Activated CD4-positive, alpha-beta memory T cell treated with anti-CD3 and anti-CD28 coated beads for 36 hours (primary cell): ENCODE measurements around the gene AGRP. TPM values are rescaled to one million over a fixed set of nuclear protein-coding genes. Genes with fewer than 3 reads are reported as not detected.

ENCODE experiments used
- CTCF ChIA-PET: fragments of 350-600 bp; sonication (Branson Sonifier 250); formaldehyde crosslinking; loops from one replicate; lab custom pipeline; 2021; ENCODE audit warnings: antibody characterized with exemption, inconsistent platforms; lab: Charles Lee
- POLR2A ChIA-PET: fragments of 350-600 bp; sonication (Branson Sonifier 250); formaldehyde crosslinking; loops from one replicate; lab custom pipeline; 2021; ENCODE audit warnings: antibody characterized with exemption; lab: Charles Lee
- DNase-seq: peaks from one replicate; pipeline ENCODE4 v3.0.0-alpha.2; 2020
- H3K27ac Mint-ChIP-seq: one replicate; pipeline ENCODE4 v1.8.0; 2021; ENCODE audit warnings: mixed read lengths
- H3K27me3 Mint-ChIP-seq: one replicate; pipeline ENCODE4 v1.8.0; 2021; ENCODE audit warnings: mixed read lengths
- H3K36me3 Mint-ChIP-seq: one replicate; pipeline ENCODE4 v1.8.0; 2021; ENCODE audit warnings: mixed read lengths
- H3K4me1 Mint-ChIP-seq: one replicate; pipeline ENCODE4 v1.8.0; 2021; ENCODE audit warnings: low read depth, mixed read lengths
- H3K4me3 Mint-ChIP-seq: one replicate; pipeline ENCODE4 v1.8.0; 2021; ENCODE audit warnings: mild to moderate bottlenecking, mixed read lengths
- H3K9me3 Mint-ChIP-seq: one replicate; pipeline ENCODE4 v1.8.0; 2021; ENCODE audit warnings: mixed read lengths
- intact Hi-C: fragments of 100-400 bp; cut with micrococcal nuclease; formaldehyde crosslinking; loops from one replicate; pipeline ENCODE4 v1.15.1; 2023
- total RNA-seq, 2 experiments: library from RNA; stranded (reverse); gene quantifications; one replicate each; pipeline ENCODE4 v1.2.3, GENCODE V29; 2021

The AGRP gene
- total RNA-seq, 2 experiments from 2014 or later = not detected

DNA sequence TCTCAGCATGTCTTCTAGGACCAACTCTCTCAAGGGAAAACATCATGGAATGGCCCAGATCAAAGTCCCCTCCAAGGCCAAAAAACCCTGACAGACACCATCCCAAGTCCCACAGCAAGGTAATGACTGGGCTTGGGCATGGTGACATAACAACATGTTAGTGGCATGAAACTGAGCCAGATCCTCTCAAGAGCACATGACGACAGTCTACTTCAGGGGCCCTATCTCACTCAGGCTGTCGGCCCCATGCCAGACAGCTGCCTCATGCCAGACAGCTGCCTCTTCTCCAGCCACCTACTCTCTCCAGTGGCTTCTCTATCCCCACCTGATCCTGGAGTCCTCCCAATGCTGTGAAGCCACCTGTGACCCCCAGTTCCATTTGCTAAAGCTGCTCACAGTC, 34.0 kb downstream of the AGRP start:
- intact Hi-C loops = no loop called here
- no peaks in the 10 kb centered on the region for H3K27me3 Mint-ChIP-seq
- H3K9me3 Mint-ChIP-seq = no peaks in the 10 kb centered on the region
- H3K4me3 Mint-ChIP-seq = no peak overlapping the region
- H3K27ac Mint-ChIP-seq = no peak overlapping the region
- H3K36me3 Mint-ChIP-seq = peaks cover 2% of the 10 kb centered on the region
- ChIA-PET POLR2A (no interaction called here), CTCF (interaction anchor here (0.7 to 6.2 kb wide), 4 partner anchors 17 to 188 kb away, joined by 3 to 51 read pairs (median 5); no protein-coding TSS in a partner anchor)
- H3K4me1 Mint-ChIP-seq = no peaks in the 10 kb centered on the region
- no peak for DNase-seq

DNA sequence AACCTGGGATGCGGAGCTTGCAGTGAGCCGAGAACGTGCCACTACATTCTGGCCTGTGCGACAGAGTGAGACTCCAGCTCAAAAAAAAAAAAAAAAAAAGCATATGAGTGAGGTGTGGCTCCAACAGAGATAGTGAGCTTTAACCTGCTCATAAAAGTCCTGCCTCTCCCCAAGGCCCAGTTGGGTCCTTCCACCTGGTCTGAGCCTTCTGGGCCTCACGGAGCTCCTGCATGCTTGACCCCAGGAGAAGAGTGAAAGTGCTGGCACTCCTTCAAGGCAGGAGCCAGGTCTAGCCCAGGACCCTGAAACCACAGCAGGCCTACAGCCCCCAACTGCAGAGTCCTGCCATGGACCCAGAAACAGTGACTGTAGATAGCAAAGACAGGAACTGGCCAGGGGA, 34.8 kb downstream of the AGRP start:
- Mint-ChIP-seq H3K27ac (no peak overlapping the region), H3K4me3 (no peak overlapping the region), H3K36me3 (peaks cover 2% of the 10 kb centered on the region), H3K9me3 (no peaks in the 10 kb centered on the region), H3K4me1 (no peaks in the 10 kb centered on the region), H3K27me3 (no peaks in the 10 kb centered on the region)
- intact Hi-C loops = no loop called here
- ChIA-PET CTCF (interaction anchor here (0.6 to 6.2 kb wide), 18 partner anchors 11 to 494 kb away, joined by 3 to 51 read pairs (median 4); partner anchors contain the start of genes ATP6V0D1 and CES3), POLR2A (no interaction called here)
- DNase-seq = no peak

DNA sequence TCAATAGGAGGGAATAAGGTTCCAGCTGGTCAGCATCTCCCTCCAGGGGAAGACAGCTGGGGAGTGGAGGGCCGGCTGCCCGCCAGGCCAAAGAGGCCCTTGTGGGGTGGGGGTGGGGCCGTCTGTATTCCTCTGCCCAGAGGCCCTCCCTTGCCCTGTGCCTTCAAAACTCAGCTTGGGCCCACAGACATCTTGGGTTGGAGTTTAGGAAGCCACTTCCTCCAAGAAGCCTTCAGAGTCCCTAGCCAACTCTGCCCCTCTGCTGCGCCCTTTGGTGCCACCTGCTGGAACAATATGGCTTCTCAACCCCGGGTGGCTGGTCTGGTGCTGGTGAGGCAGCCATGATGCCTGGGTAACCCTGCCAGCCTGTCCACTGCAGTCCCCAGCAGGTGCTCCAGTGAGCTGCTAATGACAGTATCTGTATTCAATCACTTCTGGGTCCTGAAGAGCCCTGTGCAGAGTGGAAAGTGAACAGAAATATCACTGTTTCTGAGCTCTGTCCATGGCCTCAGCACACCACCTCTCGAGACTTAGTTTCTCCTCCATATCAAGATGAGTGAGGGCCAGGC, 35.8 kb downstream of the AGRP start:
- H3K4me1 Mint-ChIP-seq = no peaks in the 10 kb centered on the region
- H3K36me3 Mint-ChIP-seq = peaks cover 2% of the 10 kb centered on the region
- H3K9me3 Mint-ChIP-seq = no peaks in the 10 kb centered on the region
- intact Hi-C loops = no loop called here
- DNase-seq = peak; percentile 87
- no peaks in the 10 kb centered on the region for H3K27me3 Mint-ChIP-seq
- ChIA-PET CTCF (interaction anchor here (0.5 to 6.2 kb wide), 24 partner anchors 8 to 493 kb away, joined by 3 to 51 read pairs (median 3); partner anchors contain the start of genes ATP6V0D1, CES3 and HSD11B2), POLR2A (no interaction called here)
- H3K27ac Mint-ChIP-seq = no peak overlapping the region
- no peak overlapping the region for H3K4me3 Mint-ChIP-seq

DNA sequence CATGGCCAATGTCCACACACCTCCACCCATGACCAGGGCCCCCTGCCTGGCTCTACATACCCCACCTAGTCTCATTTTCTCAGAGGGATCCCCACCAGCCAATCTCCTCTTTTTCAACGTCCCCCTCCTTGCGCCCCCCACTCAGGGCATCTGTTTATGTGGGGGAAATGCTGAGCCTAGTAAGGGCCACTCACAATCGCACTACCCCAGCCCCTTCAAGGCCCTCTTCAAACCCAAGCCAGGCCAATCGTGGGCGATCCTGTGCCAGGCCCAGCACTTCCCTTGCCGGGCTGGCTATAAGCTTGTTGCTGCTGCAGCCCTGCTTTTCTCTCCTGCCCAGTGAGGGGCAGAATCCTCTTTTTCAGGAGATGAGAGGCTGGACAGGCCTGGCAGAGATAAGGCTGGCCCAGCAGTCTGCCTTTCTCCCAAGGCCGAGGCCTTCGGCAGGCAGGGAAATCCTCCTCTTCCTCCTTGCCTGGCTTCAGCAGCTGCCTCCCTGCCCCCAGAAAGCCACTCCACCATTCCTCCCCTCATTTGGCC, 36.3 kb downstream of the AGRP start:
- CTCF ChIA-PET = interaction anchor here (0.6 to 6.2 kb wide), 16 partner anchors 9 to 243 kb away, joined by 3 to 51 read pairs (median 4); partner anchors contain the start of genes ATP6V0D1 and HSD11B2
- H3K36me3 Mint-ChIP-seq = peaks cover 2% of the 10 kb centered on the region
- POLR2A ChIA-PET = no interaction called here
- no peak for DNase-seq
- no peaks in the 10 kb centered on the region for H3K27me3 Mint-ChIP-seq
- intact Hi-C loops = no loop called here
- H3K9me3 Mint-ChIP-seq = no peaks in the 10 kb centered on the region
- H3K4me3 Mint-ChIP-seq = no peak overlapping the region
- no peaks in the 10 kb centered on the region for H3K4me1 Mint-ChIP-seq
- no peak overlapping the region for H3K27ac Mint-ChIP-seq

DNA sequence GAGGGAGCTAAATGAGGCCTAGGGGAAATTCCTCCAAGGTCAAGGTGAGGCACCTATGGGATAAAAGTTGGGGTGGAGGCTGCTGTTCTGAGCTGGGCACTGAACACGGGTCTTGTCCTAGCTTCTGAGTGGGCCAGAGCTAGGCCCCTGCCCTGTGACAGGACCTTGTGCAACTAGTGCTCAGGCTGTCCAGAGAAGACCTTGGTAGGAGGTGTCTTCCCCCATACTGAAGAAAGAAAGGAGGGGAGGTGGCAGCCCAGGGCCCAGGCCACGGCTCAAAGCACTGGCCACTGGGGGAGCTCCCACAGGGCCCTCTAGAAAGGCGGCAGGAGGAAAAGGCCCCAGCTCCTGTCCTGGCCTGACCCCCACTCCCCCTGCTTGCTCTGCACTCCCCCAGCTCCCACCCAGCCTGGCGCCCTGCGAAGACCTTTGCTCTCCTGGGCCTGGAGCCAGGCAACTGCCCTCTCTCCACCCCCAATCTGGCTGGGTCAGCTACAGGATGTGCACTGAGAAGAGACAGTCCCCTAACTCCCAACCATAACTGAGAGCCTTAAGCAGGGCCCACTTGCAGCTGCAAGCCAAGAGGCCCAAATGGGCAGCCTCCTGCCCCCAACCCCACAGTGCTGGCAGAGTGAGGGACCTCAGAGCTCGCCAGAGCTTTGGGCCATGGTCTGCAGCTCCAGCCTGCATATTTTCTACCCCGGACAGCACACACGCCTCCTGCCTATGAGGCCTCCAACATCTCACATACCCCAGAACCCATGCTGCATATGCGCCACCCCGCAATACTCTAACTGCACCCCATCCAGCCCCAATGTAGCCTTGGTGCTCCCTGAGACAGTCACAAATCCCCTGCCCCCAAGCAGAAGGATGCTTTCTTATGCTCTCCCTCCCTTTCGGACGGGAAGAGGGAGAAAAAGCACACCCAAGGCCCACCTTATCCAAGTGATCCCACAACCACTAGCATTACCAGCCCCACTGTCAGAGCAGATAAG, 37.1 kb downstream of the AGRP start:
- Mint-ChIP-seq H3K27ac (no peak overlapping the region), H3K4me3 (no peak overlapping the region), H3K36me3 (peaks cover 2% of the 10 kb centered on the region), H3K4me1 (no peaks in the 10 kb centered on the region), H3K9me3 (no peaks in the 10 kb centered on the region), H3K27me3 (no peaks in the 10 kb centered on the region)
- intact Hi-C loops = no loop called here
- CTCF ChIA-PET = interaction anchor here (0.8 to 6.2 kb wide), 6 partner anchors 19 to 202 kb away, joined by 3 to 51 read pairs (median 9); partner anchors contain the start of gene ATP6V0D1
- no peak for DNase-seq
- POLR2A ChIA-PET = no interaction called here

DNA sequence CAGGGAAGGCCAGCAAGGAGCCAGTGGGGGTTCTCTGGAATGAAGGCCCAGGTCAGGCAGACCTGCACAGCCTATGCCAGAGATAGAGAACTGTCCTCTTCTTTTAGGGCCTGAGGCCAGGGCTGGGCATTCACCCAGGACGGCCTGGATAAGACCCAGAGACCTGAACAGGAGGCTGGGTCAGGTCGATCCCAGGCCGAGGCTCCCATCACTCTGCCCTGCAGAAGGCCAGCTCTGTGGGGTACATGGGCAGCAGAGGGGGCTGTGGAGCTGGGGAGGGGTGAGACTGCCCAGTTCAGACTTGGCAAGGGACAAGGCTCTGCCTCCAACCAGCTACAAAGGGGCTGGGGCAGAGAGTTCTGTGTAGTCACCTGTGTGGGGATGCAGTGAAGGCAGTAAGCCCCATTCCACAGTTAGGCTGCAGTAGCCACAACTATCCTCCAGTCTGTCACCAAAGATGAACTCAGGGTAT, 37.9 kb downstream of the AGRP start:
- H3K36me3 Mint-ChIP-seq = peaks cover 2% of the 10 kb centered on the region
- H3K4me1 Mint-ChIP-seq = no peaks in the 10 kb centered on the region
- H3K27ac Mint-ChIP-seq = no peak overlapping the region
- DNase-seq = no peak
- no peaks in the 10 kb centered on the region for H3K27me3 Mint-ChIP-seq
- intact Hi-C loops = no loop called here
- ChIA-PET CTCF (interaction anchor here (0.8 to 6.2 kb wide), 4 partner anchors 18 to 201 kb away, joined by 3 to 51 read pairs (median 27); no protein-coding TSS in a partner anchor), POLR2A (no interaction called here)
- H3K4me3 Mint-ChIP-seq = no peak overlapping the region
- no peaks in the 10 kb centered on the region for H3K9me3 Mint-ChIP-seq

DNA sequence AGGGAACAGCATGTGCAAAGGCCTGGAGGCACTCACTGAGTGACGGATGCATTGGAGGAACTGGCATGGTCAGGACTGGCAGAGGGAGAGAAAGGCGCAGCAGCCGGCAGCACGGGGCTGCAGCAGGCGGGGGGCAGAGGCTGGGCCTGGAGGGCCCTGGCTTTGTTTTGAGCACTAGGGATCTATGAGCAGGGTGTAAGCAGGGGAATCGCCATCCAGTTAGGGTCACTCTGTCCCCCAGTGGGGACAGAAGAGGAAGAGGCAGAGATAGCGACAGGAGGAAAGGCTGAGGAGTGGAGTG, 38.3 kb downstream of the AGRP start:
- H3K27me3 Mint-ChIP-seq = no peaks in the 10 kb centered on the region
- H3K9me3 Mint-ChIP-seq = no peaks in the 10 kb centered on the region
- no peak overlapping the region for H3K27ac Mint-ChIP-seq
- no peaks in the 10 kb centered on the region for H3K4me1 Mint-ChIP-seq
- POLR2A ChIA-PET = no interaction called here
- CTCF ChIA-PET = interaction anchor here (2.6 to 6.2 kb wide), 3 partner anchors 18 to 184 kb away, joined by 8 to 51 read pairs (median 46); no protein-coding TSS in a partner anchor
- H3K4me3 Mint-ChIP-seq = no peak overlapping the region
- intact Hi-C loops = no loop called here
- no peak for DNase-seq
- H3K36me3 Mint-ChIP-seq = peaks cover 2% of the 10 kb centered on the region

DNA sequence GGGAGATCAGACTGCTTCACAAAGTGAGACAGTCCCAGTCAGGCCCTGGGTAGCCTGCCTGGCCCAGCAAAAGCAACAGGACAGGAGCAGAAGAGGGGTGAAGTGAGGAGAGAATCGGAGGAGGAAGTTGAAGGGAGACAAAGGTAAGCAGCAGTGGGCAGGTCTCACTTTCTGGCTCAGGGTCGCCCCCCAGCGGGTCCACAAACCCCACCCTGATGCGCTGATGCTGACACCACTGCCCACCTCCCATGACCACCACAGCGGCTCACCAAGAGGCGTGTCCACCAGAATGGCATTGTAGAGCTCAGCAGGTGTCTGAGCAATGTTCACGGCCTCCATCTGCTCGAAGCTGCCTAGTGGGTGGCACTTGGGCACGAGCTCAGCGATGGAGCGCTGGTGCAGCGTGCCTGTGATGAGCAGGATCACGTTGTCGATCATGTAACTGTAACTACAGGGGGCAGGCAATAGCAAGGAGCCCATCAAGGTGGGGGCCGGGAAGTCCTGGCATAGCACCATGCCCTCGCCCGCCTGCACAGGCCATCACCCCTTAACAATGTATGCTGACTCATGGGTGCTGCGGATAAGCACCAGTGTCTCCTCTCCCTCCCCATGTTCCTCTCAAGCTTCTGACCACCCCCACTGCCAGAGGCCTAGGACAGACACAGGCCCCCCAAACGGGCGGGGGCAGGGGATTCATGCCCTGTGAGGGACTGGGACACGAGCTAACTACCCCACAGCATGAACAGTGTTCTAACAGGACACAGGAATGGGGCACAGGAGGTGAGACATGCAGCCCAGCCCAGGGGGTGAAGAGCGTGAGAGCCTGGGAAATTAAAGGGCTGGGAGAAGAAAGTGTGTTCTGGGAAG, 38.9 kb downstream of the AGRP start:
- H3K4me1 Mint-ChIP-seq = no peaks in the 10 kb centered on the region
- ChIA-PET POLR2A (no interaction called here), CTCF (interaction anchor here (0.6 to 6.2 kb wide), 5 partner anchors 17 to 374 kb away, joined by 3 to 51 read pairs (median 8); no protein-coding TSS in a partner anchor)
- no peak for DNase-seq
- no peaks in the 10 kb centered on the region for H3K27me3 Mint-ChIP-seq
- peaks cover 2% of the 10 kb centered on the region for H3K36me3 Mint-ChIP-seq
- H3K4me3 Mint-ChIP-seq = no peak overlapping the region
- intact Hi-C loops = no loop called here
- H3K27ac Mint-ChIP-seq = no peak overlapping the region
- no peaks in the 10 kb centered on the region for H3K9me3 Mint-ChIP-seq

DNA sequence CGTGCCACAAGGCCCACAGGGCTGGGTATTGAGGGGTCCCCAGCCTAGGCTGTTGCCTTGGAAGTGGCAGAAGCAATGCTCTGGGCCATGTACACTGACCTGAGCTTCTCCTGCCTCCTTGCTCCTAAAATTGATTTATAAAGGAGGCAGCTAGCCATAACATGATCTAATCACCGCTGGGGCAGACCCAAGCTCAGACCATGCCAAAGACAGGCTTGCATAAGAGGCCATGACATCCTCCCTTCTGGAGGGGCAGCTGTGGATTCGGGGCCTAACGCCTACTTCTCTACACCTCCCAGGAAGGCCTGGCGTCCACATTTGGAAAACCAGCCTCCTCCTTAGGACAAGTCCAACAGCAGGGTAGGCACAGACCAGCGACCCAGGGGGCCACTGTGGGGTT, 40.1 kb downstream of the AGRP start:
- Mint-ChIP-seq H3K27me3 (no peaks in the 10 kb centered on the region), H3K4me3 (no peak overlapping the region), H3K9me3 (no peaks in the 10 kb centered on the region), H3K36me3 (peaks cover 4% of the 10 kb centered on the region), H3K27ac (no peak overlapping the region), H3K4me1 (no peaks in the 10 kb centered on the region)
- intact Hi-C loops = no loop called here
- no peak for DNase-seq
- POLR2A ChIA-PET = no interaction called here
- CTCF ChIA-PET = interaction anchor here (0.8 to 4.7 kb wide), 3 partner anchors 16 to 183 kb away, joined by 3 to 46 read pairs (median 3); no protein-coding TSS in a partner anchor

DNA sequence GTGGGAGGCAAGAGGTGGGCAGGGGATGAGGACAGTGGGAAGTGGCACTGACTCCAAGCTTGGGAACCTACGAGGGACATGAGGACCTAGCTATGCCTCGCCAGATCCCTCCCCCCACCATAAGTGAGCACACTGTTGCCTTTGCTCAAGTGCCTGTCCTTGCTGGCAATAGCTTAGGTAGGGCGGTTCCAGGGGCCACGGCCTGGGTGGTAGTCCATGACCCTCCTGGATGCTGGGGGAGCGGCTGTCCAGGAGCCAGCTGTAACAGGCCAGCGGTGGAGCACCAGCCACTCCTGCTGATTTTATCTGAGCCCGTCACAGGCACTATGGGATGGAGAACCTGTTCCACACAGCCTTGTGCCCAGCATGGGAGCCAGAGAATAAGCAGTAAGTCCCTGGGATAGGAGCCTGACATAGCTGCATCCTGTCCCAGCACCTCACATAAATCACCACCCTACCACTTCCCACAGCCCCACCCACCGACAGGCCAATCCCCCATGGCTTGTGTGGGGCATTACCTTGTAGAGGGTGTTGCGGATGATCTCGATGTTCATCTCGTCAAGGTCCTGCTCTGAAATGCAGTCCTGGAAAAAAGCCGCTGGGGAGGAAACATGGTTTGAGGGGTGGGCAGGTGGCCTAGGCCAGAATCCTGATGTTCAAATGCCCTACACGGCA, 40.6 kb downstream of the AGRP start:
- peaks cover 2% of the 10 kb centered on the region for H3K4me1 Mint-ChIP-seq
- no peak overlapping the region for H3K27ac Mint-ChIP-seq
- H3K9me3 Mint-ChIP-seq = no peaks in the 10 kb centered on the region
- H3K4me3 Mint-ChIP-seq = no peak overlapping the region
- ChIA-PET POLR2A (no interaction called here), CTCF (interaction anchor here (1.2 to 4.7 kb wide), 2 partner anchors 10 to 15 kb away, joined by 3 to 46 read pairs; no protein-coding TSS in a partner anchor)
- intact Hi-C loops = no loop called here
- peaks cover 6% of the 10 kb centered on the region for H3K36me3 Mint-ChIP-seq
- DNase-seq = no peak
- H3K27me3 Mint-ChIP-seq = no peaks in the 10 kb centered on the region

DNA sequence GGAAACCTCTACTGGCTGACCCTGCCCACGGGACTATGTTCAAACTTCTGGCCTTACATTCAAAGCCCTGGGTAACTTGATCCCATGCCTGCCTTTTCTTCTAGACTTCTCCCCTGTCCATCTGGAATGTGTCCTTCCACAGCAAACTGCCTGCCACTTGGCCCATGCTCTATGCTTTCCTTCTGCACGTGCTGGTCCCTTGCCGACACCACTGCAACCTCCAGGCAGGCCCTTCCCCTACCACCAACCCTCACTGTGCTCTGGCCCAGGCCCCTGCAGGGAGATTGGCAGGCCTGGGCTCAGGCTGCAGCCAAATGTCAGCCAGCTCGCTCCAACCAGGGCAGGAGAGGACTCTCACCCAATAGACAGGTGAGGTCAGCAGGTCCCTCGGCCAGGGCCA, 41.4 kb downstream of the AGRP start:
- POLR2A ChIA-PET = no interaction called here
- peaks cover 6% of the 10 kb centered on the region for H3K36me3 Mint-ChIP-seq

More for the DNA sequence above, 41.4 kb downstream of the AGRP start:
- H3K27me3 Mint-ChIP-seq = no peaks in the 10 kb centered on the region
- CTCF ChIA-PET = interaction anchor here (1.0 to 2.2 kb wide), 3 partner anchors 9 to 25 kb away, joined by 3 to 11 read pairs (median 3); no protein-coding TSS in a partner anchor
- intact Hi-C loops = no loop called here
- no peak overlapping the region for H3K27ac Mint-ChIP-seq
- no peak for DNase-seq
- H3K9me3 Mint-ChIP-seq = no peaks in the 10 kb centered on the region
- H3K4me1 Mint-ChIP-seq = peaks cover 3% of the 10 kb centered on the region
- H3K4me3 Mint-ChIP-seq = no peak overlapping the region
